GM18951 (cell line): Measurements from ENCODE around the gene HELZ.

Experiments used
- POLR2A ChIP-seq: IDR thresholded peaks from 4 replicates; pipeline ENCODE4 v1.6.1; 2011; ENCODE audit warnings: mild to moderate bottlenecking; ENCODE audit not compliant: insufficient read length, insufficient read depth; ENCODE audit errors: extremely low read depth
- in situ Hi-C: fragments of 300-500 bp; cut with MboI; formaldehyde crosslinking; loops from one replicate; pipeline ENCODE4 v1.12.0; 2022; ENCODE audit warnings: low sequenced_read_pairs, mixed read lengths, inconsistent platforms; ENCODE audit not compliant: unreplicated experiment

The HELZ gene

GRCh38 chr17:67035131-67036083 is 209.6 kb downstream of the HELZ start:
- in situ Hi-C loops, result no loop called here
- TF ChIP-seq POLR2A, result no peak

DNA sequence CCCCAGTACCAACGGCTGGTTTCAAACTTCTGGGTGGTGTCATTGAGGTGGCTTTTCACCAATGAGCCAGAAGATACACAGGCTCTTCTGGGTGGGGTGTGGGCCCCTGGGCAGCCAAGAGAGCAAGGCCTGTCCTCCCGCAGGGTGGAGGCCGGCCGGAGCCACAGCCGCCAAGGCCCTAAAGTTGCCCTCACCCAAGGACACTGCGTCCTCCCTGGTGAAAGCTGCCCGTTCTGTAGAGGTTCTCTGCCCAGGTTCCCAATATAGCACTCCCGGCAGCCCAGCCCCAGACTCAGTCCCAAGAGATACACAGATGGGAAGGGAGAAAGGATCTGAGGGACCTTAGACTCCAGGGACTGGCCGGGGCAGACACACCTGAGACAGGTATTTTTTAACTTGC is 211.4 kb downstream of the HELZ start:
- in situ Hi-C loops, result no loop called here
- no peak for TF ChIP-seq POLR2A

DNA sequence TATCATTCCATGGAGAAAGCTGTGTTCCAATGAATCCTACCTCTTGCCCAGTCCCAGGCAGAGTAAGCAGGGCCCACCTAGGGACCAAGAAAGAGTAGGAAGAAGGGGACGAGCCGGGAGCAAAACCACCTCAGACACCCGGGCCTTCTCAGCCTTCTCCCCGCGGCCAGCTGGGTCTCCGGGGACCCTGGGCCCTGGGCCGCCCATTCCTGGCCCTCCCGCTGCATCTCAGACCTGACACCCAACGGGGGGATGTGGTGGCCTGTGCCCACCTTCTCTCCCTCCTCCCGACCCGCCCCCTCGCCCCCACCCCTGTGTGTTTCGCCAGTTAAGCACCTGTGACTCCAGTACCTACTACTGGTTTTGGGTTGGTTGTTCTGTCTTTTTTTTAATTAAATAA is 212.0 kb downstream of the HELZ start:
- in situ Hi-C loops, result no loop called here
- no peak for TF ChIP-seq POLR2A

GRCh38 chr17:67032382-67032781 is 212.6 kb downstream of the HELZ start:
- in situ Hi-C loops, result no loop called here
- TF ChIP-seq POLR2A, result no peak

- TF ChIP-seq POLR2A, result no peak
- in situ Hi-C loops, result no loop called here
These were observed 214.4 kb downstream of the HELZ start for GRCh38 chr17:67030641-67031040.

DNA sequence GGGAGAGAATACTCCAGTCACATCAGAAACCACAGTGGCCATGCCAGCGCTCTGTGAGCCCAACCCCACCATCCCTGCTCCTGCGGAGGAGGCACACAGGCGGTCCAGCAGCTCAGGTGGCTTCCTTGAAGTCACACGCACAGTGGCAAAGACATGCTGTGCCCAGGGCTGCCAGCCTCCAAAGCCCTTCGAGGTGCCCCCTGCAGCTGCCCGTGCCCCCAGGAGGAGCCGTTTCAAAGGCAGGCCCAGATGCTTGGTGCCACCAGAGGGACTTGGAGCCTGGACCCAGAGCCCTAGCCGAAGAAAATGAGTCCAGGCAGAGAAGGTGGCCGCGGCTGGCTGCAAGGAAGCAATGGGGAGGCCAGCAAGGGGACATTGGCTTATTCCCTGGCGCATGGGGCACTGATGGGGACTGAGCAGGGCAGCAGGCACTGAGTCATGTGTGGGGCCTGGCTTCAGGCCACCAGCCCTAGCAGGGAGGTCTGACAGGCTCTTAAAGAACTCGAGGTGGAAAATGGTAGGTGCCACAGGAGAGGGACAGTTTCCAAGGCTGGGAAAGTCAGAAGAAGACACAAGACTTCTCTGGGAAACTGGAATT is 217.9 kb downstream of the HELZ start:
- in situ Hi-C loops, result no loop called here
- TF ChIP-seq POLR2A, result no peak

DNA sequence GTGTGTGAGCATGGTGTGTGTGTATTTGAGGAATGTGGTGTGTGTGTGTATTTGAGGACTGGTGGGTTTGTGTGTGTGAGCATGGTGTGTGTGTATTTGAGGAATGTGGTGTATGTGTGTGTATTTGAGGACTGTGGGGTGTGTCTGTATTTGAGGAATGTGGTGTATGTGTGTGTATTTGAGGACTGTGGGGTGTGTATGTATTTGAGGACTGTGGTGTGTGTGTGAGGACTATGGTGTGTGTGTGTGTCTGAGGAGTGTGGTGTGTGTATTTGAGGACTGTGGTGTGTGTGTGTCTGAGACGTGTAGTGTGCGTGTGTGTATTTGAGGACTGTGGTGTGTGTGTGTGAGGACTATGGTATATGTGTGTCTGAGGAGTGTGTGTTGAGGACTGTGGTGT is 218.7 kb downstream of the HELZ start:
- TF ChIP-seq POLR2A, result no peak
- in situ Hi-C loops, result no loop called here

DNA sequence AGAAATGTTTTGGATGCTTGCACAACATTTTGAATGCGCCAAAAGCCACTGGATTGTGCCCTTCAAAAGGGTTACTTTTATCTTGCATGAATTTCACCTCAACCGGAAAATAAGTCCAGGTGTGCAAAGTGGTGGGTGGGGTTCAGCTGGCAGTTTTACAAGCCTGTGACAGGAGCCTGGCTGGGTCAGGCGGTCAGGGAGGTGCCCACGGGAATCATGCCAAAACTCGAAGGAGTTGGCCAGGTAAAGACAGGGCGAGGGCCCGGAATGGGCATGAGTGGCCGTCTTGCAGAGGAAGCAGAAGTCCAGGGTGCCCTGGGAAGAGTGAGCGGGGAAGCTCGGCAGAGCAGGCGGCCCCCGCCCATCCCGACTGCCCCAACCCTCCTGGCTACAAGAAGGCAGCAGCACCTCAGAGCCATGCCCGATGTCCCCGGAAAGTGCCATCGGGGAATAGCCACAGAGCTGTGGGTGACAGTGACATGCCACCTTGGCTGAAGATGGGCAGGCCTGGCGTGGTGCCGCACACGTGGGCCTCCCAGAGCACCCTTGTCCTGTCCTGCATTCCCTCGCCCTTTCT is 219.7 kb downstream of the HELZ start:
- no peak for TF ChIP-seq POLR2A
- in situ Hi-C loops, result no loop called here

DNA sequence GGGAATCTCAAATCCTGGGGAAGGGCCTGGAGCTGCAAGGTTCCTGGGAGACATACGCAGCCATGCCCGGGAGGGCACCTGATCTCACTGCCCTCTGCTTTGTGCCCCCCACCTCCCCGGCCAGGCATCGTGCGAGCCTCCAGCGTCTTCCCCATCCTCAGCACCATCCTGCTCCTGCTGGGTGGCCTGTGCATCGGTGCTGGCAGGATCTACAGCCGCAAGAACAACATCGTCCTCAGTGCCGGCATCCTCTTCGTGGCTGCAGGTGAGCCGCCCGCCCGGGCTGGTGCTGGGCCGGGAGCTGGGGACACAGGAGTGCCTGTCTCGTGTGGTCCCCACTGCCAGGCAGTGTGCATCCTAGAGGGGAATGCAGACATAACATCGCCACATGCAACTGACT is 220.3 kb downstream of the HELZ start:
- TF ChIP-seq POLR2A, result no peak
- in situ Hi-C loops, result no loop called here

- in situ Hi-C loops, result no loop called here
- no peak for TF ChIP-seq POLR2A
These were observed 222.6 kb downstream of the HELZ start for GRCh38 chr17:67022451-67022810.

GRCh38 chr17:67021743-67022450 is 223.1 kb downstream of the HELZ start:
- in situ Hi-C loops, result no loop called here
- TF ChIP-seq POLR2A, result no peak

DNA sequence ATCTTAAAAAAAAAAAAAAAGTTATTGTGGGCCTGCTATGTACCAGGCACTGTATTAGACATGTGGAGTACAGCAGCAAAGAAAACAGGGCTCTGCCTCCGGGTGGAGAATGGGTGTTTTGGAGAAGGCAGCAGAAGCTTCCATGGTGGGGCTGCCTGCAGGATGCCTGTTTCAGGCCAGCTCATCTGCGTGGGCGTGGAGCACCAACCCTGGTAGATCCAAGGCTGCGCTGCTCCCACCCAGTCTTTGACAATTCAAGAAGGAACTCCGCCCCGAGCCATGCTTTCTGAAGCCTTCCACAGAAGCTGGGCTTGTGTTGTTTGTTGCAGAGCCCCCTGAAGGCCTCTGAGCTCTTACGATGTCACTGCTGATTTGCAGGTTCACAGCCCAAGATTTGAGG is 223.8 kb downstream of the HELZ start:
- in situ Hi-C loops, result no loop called here
- TF ChIP-seq POLR2A, result no peak
